Peyer's patch (tissue), 4 donors: ENCODE results near the gene CCL25.

Experiments used
- POLR2A ChIP-seq, 2 donors: fragments of 450-650 bp; IDR thresholded peaks; one replicate each; pipeline ENCODE4 v1.5.1; 2017; ENCODE audit warnings: antibody characterized with exemption in 2 of 2, mild to moderate bottlenecking in 2 of 2, moderate library complexity in 2 of 2
- TF ChIP-seq, protein P1 (sequence below), 6 experiments: fragments of 450-650 bp in 4 of 6; fragments of 200-600 bp in 2 of 6; sonication (generic) in 1 of 6; IDR thresholded peaks; one replicate each; pipeline ENCODE4 v1.5.1; 2017 to 2019; ENCODE audit warnings: antibody characterized with exemption in 6 of 6, mild to moderate bottlenecking in 3 of 6, moderate library complexity in 1 of 6

DNA sequence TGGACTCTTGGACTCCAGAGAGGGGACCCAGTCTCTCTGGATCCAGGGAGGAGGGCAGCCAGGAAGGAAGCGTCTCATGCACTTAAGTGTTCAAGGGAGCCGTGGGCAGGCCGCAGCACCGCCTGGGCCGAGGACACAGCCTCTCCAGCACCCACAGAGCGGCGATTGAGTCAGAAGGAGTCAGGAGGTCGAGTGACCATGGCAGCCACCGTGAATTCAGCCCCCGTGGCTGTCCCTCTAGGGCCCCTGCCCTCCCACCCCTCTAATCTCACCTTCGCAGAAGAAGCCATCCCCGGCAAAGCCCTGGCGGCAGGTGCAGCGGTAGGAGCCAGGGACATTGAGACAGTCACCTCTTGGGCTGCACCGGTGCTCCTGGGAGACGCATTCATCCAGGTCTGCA, 58.8 kb downstream of the CCL25 start:
- TF ChIP-seq, protein P1, sequence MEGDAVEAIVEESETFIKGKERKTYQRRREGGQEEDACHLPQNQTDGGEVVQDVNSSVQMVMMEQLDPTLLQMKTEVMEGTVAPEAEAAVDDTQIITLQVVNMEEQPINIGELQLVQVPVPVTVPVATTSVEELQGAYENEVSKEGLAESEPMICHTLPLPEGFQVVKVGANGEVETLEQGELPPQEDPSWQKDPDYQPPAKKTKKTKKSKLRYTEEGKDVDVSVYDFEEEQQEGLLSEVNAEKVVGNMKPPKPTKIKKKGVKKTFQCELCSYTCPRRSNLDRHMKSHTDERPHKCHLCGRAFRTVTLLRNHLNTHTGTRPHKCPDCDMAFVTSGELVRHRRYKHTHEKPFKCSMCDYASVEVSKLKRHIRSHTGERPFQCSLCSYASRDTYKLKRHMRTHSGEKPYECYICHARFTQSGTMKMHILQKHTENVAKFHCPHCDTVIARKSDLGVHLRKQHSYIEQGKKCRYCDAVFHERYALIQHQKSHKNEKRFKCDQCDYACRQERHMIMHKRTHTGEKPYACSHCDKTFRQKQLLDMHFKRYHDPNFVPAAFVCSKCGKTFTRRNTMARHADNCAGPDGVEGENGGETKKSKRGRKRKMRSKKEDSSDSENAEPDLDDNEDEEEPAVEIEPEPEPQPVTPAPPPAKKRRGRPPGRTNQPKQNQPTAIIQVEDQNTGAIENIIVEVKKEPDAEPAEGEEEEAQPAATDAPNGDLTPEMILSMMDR (IDR thresholded peaks at IDR 0.05): no peak
- TF ChIP-seq POLR2A (IDR thresholded peaks at IDR 0.05): no peak
